Hepatocyte (in vitro differentiated cells): Measurements from ENCODE around the gene PPP2R5C. TPM values are rescaled to one million over a fixed set of nuclear protein-coding genes. Genes with fewer than 3 reads are reported as not detected.
A peak's percentile ranks its signal among the peaks of the same experiment; 100 is the strongest.

Experiments
- DNase-seq: peaks from one replicate; pipeline ENCODE4 v3.0.0-alpha.2; 2016; ENCODE audit warnings: low spot score
- H2AFZ ChIP-seq: fragments of 200-600 bp; sonication (generic); 2 replicates; pipeline ENCODE4 v1.6.0; 2016; ENCODE audit warnings: antibody characterized with exemption, mild to moderate bottlenecking
- H3K27ac ChIP-seq: fragments of 200-600 bp; sonication (generic); 2 replicates; pipeline ENCODE4 v1.5.1; 2016; ENCODE audit warnings: mild to moderate bottlenecking
- H3K27me3 ChIP-seq: fragments of 200-600 bp; sonication (generic); 2 replicates; pipeline ENCODE4 v1.6.1; 2016
- H3K36me3 ChIP-seq: fragments of 200-600 bp; sonication (generic); replicated peaks from 2 replicates; pipeline ENCODE4 v1.5.1; 2016; ENCODE audit warnings: low read depth; ENCODE audit not compliant: insufficient read depth
- H3K4me1 ChIP-seq: fragments of 200-600 bp; sonication (generic); 2 replicates; pipeline ENCODE4 v1.5.1; 2016; ENCODE audit warnings: mild to moderate bottlenecking, moderate library complexity; ENCODE audit not compliant: insufficient read depth
- H3K4me2 ChIP-seq: fragments of 200-600 bp; sonication (generic); 2 replicates; pipeline ENCODE4 v1.6.0; 2016
- H3K4me3 ChIP-seq: fragments of 200-600 bp; sonication (generic); 2 replicates; pipeline ENCODE4 v1.5.1; 2016; ENCODE audit warnings: mild to moderate bottlenecking
- H3K79me2 ChIP-seq: fragments of 200-600 bp; sonication (generic); 2 replicates; pipeline ENCODE4 v1.6.0; 2017; ENCODE audit warnings: mild to moderate bottlenecking
- H3K9me2 ChIP-seq: fragments of 200-600 bp; sonication (generic); replicated peaks from 2 replicates; pipeline ENCODE4 v1.6.0; 2017; ENCODE audit warnings: mild to moderate bottlenecking; ENCODE audit not compliant: insufficient read depth
- H3K9me3 ChIP-seq: fragments of 200-600 bp; sonication (generic); 2 replicates; pipeline ENCODE4 v1.5.1; 2016; ENCODE audit warnings: low read depth, mild to moderate bottlenecking
- H4K20me1 ChIP-seq: fragments of 200-600 bp; sonication (generic); 2 replicates; pipeline ENCODE4 v1.6.0; 2016; ENCODE audit warnings: mild to moderate bottlenecking; ENCODE audit not compliant: insufficient read depth, poor library complexity, severe bottlenecking
- EZH2 ChIP-seq: fragments of 200-600 bp; sonication (generic); IDR thresholded peaks from 2 replicates; pipeline ENCODE4 v1.6.1; 2016; ENCODE audit warnings: antibody characterized with exemption, mild to moderate bottlenecking, borderline replicate concordance
- EZH2phosphoT487 ChIP-seq: fragments of 200-600 bp; sonication (generic); IDR thresholded peaks from one replicate; pipeline ENCODE4 v1.6.1; 2018; ENCODE audit warnings: antibody characterized with exemption, mild to moderate bottlenecking, low read depth, moderate library complexity; ENCODE audit not compliant: unreplicated experiment, severe bottlenecking
- WGBS: methylation state at CpG from one replicate; pipeline ENCODE4 v1.1.6; 2016; ENCODE audit warnings: low lambda C conversion rate; ENCODE audit errors: missing lambda C conversion rate; 5-methylcytosine and 5-hydroxymethylcytosine counted together
- polyA plus RNA-seq: library from polyadenylated mRNA; unstranded; fragments of >200 nt; fragmentation: Nextera tagmentation; extraction: Ambion mirVana; gene quantifications from 2 replicates; pipeline ENCODE4 v1.2.1, GENCODE V29; 2016
- total RNA-seq: library from RNA; depleted of rRNA; stranded (reverse); fragments of >200 nt; gene quantifications from 2 replicates; pipeline ENCODE4 v1.2.3, GENCODE V29; 2014
- TF ChIP-seq, protein P1 (sequence below): fragments of 200-600 bp; sonication (generic); IDR thresholded peaks from 2 replicates; pipeline ENCODE4 v1.5.1; 2016; ENCODE audit warnings: antibody characterized with exemption, mild to moderate bottlenecking; ENCODE audit not compliant: poor library complexity

PPP2R5C gene
- total and polyA plus RNA-seq, 2 experiments from 2014 or later = 47.4 to 78.0 TPM

DNA sequence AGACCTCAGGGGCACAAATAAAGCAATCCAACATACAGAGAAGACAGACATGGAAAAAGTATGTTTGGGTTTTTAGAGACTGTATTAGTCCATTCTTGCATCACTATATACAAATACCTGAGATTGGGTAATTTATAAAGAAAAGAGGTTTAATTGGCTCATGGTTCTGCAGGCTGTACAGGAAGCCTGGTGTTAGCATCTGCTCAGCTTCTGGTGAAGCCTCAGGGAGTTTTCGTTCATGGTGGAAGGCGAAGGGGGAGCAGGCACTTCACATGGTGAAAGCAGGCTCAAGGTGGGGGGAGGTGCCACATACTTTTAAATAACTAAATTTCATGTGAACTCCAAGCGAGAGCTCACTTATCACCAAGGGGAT is 3.7 kb upstream of the PPP2R5C start:
- Histone ChIP-seq H3K27ac (no peak overlapping the region), H3K4me3 (no peak overlapping the region), H4K20me1 (no peaks in the 10 kb centered on the region), H3K9me3 (no peaks in the 10 kb centered on the region), H3K36me3 (no peaks in the 10 kb centered on the region), H3K4me2 (no peak overlapping the region), H3K79me2 (peaks cover 8% of the 10 kb centered on the region), H3K4me1 (peaks cover 5% of the 10 kb centered on the region), H2AFZ (no peak overlapping the region), H3K27me3 (peaks cover 7% of the 10 kb centered on the region), H3K9me2 (no peaks in the 10 kb centered on the region)
- TF ChIP-seq EZH2phosphoT487 = no peak
- 94% methylated on average over 3 of the region's 3 CpGs for WGBS
- DNase-seq = no peak

DNA sequence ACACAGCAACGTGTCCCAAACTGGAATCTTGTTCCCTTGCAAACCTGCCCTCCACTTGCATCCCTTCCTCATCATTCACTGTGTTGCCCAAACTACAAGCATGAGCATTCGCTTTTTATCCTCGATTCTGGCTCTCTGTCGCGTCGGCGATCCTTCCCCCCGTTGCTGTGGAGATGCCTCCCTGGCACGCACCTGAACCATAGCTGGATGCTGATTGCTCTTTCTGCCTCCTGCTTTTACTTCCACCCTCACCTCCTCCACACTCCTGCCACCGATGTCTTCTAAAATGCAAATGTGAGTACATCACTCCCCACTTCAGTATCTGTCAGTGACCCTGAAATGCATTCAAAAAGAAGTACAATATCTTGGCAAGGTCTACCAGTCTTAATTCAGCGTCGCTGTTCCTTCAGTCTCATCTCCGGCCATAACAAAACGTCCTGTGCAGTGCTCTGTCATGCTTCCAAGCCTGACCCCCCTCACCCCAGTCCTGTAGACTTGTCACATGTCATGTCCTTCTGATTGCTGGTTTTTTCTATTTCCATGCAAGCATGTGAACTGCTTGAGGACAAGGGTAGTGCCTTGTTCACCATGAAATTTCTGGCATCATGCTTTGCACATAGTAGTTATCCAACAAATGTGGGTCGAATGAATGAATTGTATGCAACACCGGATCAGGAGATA is 2.5 kb upstream of the PPP2R5C start:
- Histone ChIP-seq H3K27me3 (peaks cover 6% of the 10 kb centered on the region), H3K27ac (no peak overlapping the region), H3K36me3 (no peaks in the 10 kb centered on the region), H3K79me2 (peaks cover 17% of the 10 kb centered on the region), H3K4me3 (no peak overlapping the region), H2AFZ (no peak overlapping the region), H4K20me1 (no peaks in the 10 kb centered on the region), H3K4me1 (peaks cover 7% of the 10 kb centered on the region), H3K4me2 (no peak overlapping the region), H3K9me2 (no peaks in the 10 kb centered on the region), H3K9me3 (no peaks in the 10 kb centered on the region)
- 91% methylated on average over 16 of the region's 16 CpGs for WGBS
- TF ChIP-seq EZH2 = no peak
- TF ChIP-seq EZH2phosphoT487 = no peak
- DNase-seq = no peak

DNA sequence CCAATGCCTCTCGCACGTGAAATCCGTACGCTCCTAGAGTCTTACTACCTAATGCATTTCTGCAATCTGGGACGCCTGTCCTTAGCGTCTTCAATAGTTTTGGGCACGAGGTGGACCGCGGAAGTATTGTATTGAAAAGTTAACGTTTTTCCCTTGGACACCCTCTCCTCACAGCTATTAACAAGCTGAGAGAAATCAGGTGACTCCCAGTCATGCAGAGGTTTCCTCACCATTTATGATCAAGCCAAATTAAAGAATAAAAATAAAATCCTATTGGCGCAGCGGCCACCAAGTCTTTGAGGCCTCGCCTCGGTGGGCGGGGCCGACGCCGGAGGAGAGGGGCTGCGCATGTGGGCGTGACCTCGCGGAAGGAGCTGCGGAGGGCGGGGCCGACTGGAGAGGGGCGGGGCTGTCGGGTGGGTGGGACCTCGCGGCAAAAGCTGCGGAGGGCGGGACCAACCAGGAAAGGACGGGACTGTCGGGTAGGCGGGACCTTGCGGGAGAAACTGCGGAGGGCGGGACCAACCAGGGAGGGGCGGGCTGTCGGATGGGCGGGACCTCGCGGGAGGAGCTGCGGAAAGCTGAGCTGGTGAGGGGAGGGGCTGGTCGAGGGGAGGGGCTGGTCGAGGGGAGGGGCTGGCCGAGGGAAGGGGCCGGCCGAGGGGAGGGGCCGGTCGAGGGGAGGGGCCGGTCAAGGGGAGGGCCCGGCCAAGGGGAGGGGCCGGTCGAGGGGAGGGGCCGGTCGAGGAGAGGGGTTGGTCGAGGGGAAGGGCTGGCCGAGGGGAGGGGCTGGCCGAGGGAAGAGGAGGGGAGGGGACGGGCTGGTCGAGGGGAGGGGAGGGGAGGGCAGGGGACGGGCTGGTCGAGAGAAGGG is 1.1 kb upstream of the PPP2R5C start:
- no peaks in the 10 kb centered on the region for H3K27me3 ChIP-seq
- H3K36me3 ChIP-seq = no peaks in the 10 kb centered on the region
- peaks cover 7% of the 10 kb centered on the region for H3K4me1 ChIP-seq
- no peaks in the 10 kb centered on the region for H4K20me1 ChIP-seq
- H3K9me3 ChIP-seq = no peaks in the 10 kb centered on the region
- TF ChIP-seq EZH2phosphoT487 (no peak), EZH2 (no peak)
- TF ChIP-seq, protein P1, sequence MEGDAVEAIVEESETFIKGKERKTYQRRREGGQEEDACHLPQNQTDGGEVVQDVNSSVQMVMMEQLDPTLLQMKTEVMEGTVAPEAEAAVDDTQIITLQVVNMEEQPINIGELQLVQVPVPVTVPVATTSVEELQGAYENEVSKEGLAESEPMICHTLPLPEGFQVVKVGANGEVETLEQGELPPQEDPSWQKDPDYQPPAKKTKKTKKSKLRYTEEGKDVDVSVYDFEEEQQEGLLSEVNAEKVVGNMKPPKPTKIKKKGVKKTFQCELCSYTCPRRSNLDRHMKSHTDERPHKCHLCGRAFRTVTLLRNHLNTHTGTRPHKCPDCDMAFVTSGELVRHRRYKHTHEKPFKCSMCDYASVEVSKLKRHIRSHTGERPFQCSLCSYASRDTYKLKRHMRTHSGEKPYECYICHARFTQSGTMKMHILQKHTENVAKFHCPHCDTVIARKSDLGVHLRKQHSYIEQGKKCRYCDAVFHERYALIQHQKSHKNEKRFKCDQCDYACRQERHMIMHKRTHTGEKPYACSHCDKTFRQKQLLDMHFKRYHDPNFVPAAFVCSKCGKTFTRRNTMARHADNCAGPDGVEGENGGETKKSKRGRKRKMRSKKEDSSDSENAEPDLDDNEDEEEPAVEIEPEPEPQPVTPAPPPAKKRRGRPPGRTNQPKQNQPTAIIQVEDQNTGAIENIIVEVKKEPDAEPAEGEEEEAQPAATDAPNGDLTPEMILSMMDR = no peak
- peak overlapping the region; percentile 95 for H3K4me2 ChIP-seq
- peak overlapping the region; percentile 39 for H2AFZ ChIP-seq
- peaks cover 21% of the 10 kb centered on the region for H3K79me2 ChIP-seq
- H3K4me3 ChIP-seq = no peak overlapping the region
- H3K27ac ChIP-seq = no peak overlapping the region
- H3K9me2 ChIP-seq = no peaks in the 10 kb centered on the region
- DNase-seq = peak; percentile 99
- WGBS = 6% methylated on average over 26 of the region's 63 CpGs

DNA sequence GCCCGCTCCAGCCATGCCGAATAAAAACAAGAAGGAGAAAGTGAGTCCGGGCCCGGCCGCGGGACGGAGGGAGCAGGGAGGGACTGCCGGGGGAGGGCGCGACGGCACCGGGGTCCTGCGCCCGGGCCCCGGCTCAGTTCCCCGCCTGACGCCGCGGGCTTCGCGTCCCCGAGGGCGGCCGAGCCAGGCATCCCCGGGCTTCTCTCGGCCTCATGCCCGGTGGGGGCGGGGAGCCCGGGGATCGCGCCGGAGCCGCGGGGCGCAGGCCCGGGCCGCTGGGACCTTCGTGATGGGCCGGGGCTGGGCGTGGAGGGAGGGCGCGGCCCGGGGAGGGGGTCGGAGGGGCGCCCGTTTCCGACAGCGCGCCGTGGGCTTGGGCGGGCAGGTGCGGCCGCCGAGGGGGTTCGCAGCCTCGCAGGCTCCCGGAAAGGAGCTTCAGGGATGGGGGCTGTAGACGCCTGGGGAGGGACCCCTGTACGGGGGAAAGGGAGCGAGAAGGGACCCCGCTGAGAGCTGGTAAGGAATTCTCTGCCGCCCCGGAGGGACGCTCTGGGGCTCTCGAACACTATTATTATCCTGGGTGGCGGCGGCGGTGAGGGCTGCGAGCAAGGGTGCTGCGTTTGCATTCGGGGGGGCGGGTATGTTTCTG is 496 bp downstream of the PPP2R5C start:
- Histone ChIP-seq H3K4me3 (peak overlapping the region; percentile 84), H3K36me3 (no peaks in the 10 kb centered on the region), H2AFZ (peak overlapping the region; percentile 73), H3K4me1 (peaks cover 7% of the 10 kb centered on the region), H3K4me2 (peak overlapping the region; percentile 94), H3K27me3 (no peaks in the 10 kb centered on the region), H3K79me2 (peaks cover 21% of the 10 kb centered on the region), H3K9me2 (no peaks in the 10 kb centered on the region), H4K20me1 (no peaks in the 10 kb centered on the region), H3K9me3 (no peaks in the 10 kb centered on the region), H3K27ac (peak overlapping the region; percentile 79)
- peak; percentile 65 for DNase-seq
- TF ChIP-seq EZH2phosphoT487 = no peak
- TF ChIP-seq, protein P1 = no peak
- TF ChIP-seq EZH2 = no peak
- 3% methylated on average over 30 of the region's 72 CpGs for WGBS
